B cell (primary cell): ENCODE measurements around the gene JMJD1C. TPM values are rescaled to one million over a fixed set of nuclear protein-coding genes. Genes with fewer than 3 reads are reported as not detected.

Experiments used
- ATAC-seq: fragments of 200-7000 bp; cut with Tn5 transposase; one replicate; pipeline ENCODE4 v1.10.0; 2021; ENCODE audit warnings: low read depth, mild to moderate bottlenecking, moderate number of reproducible peaks, moderate library complexity
- CTCF ChIA-PET: fragments of 350-600 bp; sonication (Branson Sonifier 250); formaldehyde crosslinking; loops from one replicate; lab custom pipeline; 2021; ENCODE audit warnings: antibody characterized with exemption, inconsistent platforms; lab: Charles Lee
- POLR2A ChIA-PET: fragments of 350-600 bp; sonication (Branson Sonifier 250); formaldehyde crosslinking; loops from one replicate; lab custom pipeline; 2021; ENCODE audit warnings: antibody characterized with exemption; lab: Charles Lee
- DNase-seq: peaks from one replicate; pipeline ENCODE4 v3.0.0; 2013
- H2AFZ ChIP-seq: 2 replicates; pipeline ENCODE4 v1.6.1; 2012; ENCODE audit warnings: mild to moderate bottlenecking, low read depth, low read length; ENCODE audit not compliant: insufficient read depth, poor library complexity, severe bottlenecking
- H3K27ac ChIP-seq, 2 donors: 1 replicate in 1 of 2; 2 replicates in 1 of 2; pipeline ENCODE4 v1.5.1; 2012 to 2013; ENCODE audit warnings: low read length in 2 of 2, mild to moderate bottlenecking in 2 of 2, moderate library complexity in 1 of 2
- H3K27me3 ChIP-seq, 4 experiments: fragments of 200-600 bp in 1 of 4; sonication (generic) in 1 of 4; replicated peaks in 1 of 4; 1 replicate in 2 of 4; 2 replicates in 2 of 4; pipeline versions ENCODE4 v1.6.1 to v1.7.0; 2013 to 2016; ENCODE audit warnings: low read length in 3 of 4, mild to moderate bottlenecking in 2 of 4, mixed read lengths in 1 of 4, moderate library complexity in 1 of 4; ENCODE audit not compliant: insufficient read depth in 4 of 4, control insufficient read depth in 3 of 4; ENCODE audit errors: control extremely low read depth in 1 of 4
- H3K36me3 ChIP-seq, 2 experiments: replicated peaks in 1 of 2; 1 replicate in 1 of 2; 2 replicates in 1 of 2; pipeline versions ENCODE4 v1.6.1 to v1.7.1; 2013; ENCODE audit warnings: low read length in 1 of 2; ENCODE audit not compliant: insufficient read depth in 2 of 2, control insufficient read depth in 1 of 2; ENCODE audit errors: control extremely low read depth in 1 of 2, extremely low read depth in 1 of 2
- H3K4me1 ChIP-seq, 2 donors: fragments of 200-600 bp in 1 of 2; sonication (generic) in 1 of 2; 1 replicate in 1 of 2; 2 replicates in 1 of 2; pipeline versions ENCODE4 v1.5.1 to v1.6.1; 2013 to 2017; ENCODE audit warnings: low read length in 2 of 2; ENCODE audit not compliant: control insufficient read depth in 2 of 2, insufficient read depth in 2 of 2
- H3K4me2 ChIP-seq: replicated peaks from 2 replicates; pipeline ENCODE3; 2012; ENCODE audit warnings: mild to moderate bottlenecking, low read depth, low read length; ENCODE audit not compliant: poor library complexity, severe bottlenecking
- H3K4me3 ChIP-seq, 5 experiments: fragments of 200-600 bp in 1 of 5; sonication (generic) in 1 of 5; 1 replicate in 3 of 5; 2 replicates in 2 of 5; pipeline versions ENCODE4 v1.5.1 to v1.7.0; 2011 to 2016; ENCODE audit warnings: low read length in 4 of 5, mild to moderate bottlenecking in 4 of 5, low read depth in 2 of 5, control low read depth in 1 of 5, moderate library complexity in 1 of 5; ENCODE audit not compliant: insufficient read depth in 1 of 5; ENCODE audit errors: control extremely low read depth in 1 of 5, extremely low read depth in 1 of 5
- H3K79me2 ChIP-seq: fragments of 200-600 bp; sonication (generic); one replicate; pipeline ENCODE4 v1.6.0; 2016; ENCODE audit warnings: low read length; ENCODE audit not compliant: control insufficient read depth, insufficient read depth
- H3K9ac ChIP-seq: fragments of 200-600 bp; sonication (generic); 2 replicates; pipeline ENCODE4 v1.6.1; 2017; ENCODE audit warnings: mild to moderate bottlenecking, low read length, moderate library complexity
- H3K9me3 ChIP-seq, 3 donors: one replicate each; pipeline versions ENCODE4 v1.6.1 to v1.7.1; 2013; ENCODE audit warnings: low read length in 2 of 3; ENCODE audit not compliant: control insufficient read depth in 2 of 3, insufficient read depth in 1 of 3; ENCODE audit errors: control extremely low read depth in 1 of 3
- H4K20me1 ChIP-seq: 2 replicates; pipeline ENCODE4 v1.6.0; 2012; ENCODE audit warnings: mild to moderate bottlenecking, low read length; ENCODE audit not compliant: insufficient read depth, control insufficient read depth, poor library complexity, severe bottlenecking
- H3K27ac Mint-ChIP-seq: one replicate; pipeline ENCODE4 v1.8.0; 2021; ENCODE audit warnings: mixed read lengths
- H3K27me3 Mint-ChIP-seq: one replicate; pipeline ENCODE4 v1.8.0; 2021; ENCODE audit warnings: mixed read lengths
- H3K4me1 Mint-ChIP-seq: one replicate; pipeline ENCODE4 v1.8.0; 2021; ENCODE audit warnings: mixed read lengths
- H3K4me3 Mint-ChIP-seq: one replicate; pipeline ENCODE4 v1.8.0; 2021; ENCODE audit warnings: mixed read lengths
- H3K9me3 Mint-ChIP-seq: one replicate; pipeline ENCODE4 v1.8.0; 2022; ENCODE audit warnings: mixed read lengths; ENCODE audit not compliant: insufficient read depth
- EZH2 ChIP-seq: IDR thresholded peaks from 2 replicates; pipeline ENCODE4 v1.6.1; 2012; ENCODE audit warnings: borderline replicate concordance, low read depth, mild to moderate bottlenecking, moderate library complexity, low read length; ENCODE audit not compliant: insufficient read depth, poor library complexity, severe bottlenecking
- WGBS: methylation state at CpG from one replicate; pipeline ENCODE4 v1.1.5; 2013; ENCODE audit warnings: missing lambda C conversion rate; ENCODE audit not compliant: insufficient coverage; 5-methylcytosine and 5-hydroxymethylcytosine counted together
- intact Hi-C: fragments of 100-400 bp; cut with micrococcal nuclease; formaldehyde crosslinking; loops from one replicate; pipeline ENCODE4 v1.10.0; 2022
- polyA plus RNA-seq: library from polyadenylated mRNA; depleted of rRNA; stranded (reverse); fragments of >200 nt; gene quantifications from 2 replicates; pipeline ENCODE4 v1.2.3, GENCODE V29; 2012
- total RNA-seq, 2 donors: library from RNA; stranded (reverse); fragments of 120-200 nt in 1 of 2; gene quantifications; 1 replicate in 1 of 2; 2 replicates in 1 of 2; pipeline versions ENCODE4 v1.2.3 to v1.2.4, GENCODE V29; 2013 to 2022
- TF ChIP-seq, protein P1 (sequence below): fragments of 200-600 bp; IDR thresholded peaks from one replicate; pipeline ENCODE4 v1.8.0; 2022; ENCODE audit warnings: antibody characterized with exemption, mild to moderate bottlenecking

Gene JMJD1C
- total and polyA plus RNA-seq, 2 donors (not counting 1 experiment from before 2014, with no cell fraction given) = 81.8 to 235 TPM

DNA sequence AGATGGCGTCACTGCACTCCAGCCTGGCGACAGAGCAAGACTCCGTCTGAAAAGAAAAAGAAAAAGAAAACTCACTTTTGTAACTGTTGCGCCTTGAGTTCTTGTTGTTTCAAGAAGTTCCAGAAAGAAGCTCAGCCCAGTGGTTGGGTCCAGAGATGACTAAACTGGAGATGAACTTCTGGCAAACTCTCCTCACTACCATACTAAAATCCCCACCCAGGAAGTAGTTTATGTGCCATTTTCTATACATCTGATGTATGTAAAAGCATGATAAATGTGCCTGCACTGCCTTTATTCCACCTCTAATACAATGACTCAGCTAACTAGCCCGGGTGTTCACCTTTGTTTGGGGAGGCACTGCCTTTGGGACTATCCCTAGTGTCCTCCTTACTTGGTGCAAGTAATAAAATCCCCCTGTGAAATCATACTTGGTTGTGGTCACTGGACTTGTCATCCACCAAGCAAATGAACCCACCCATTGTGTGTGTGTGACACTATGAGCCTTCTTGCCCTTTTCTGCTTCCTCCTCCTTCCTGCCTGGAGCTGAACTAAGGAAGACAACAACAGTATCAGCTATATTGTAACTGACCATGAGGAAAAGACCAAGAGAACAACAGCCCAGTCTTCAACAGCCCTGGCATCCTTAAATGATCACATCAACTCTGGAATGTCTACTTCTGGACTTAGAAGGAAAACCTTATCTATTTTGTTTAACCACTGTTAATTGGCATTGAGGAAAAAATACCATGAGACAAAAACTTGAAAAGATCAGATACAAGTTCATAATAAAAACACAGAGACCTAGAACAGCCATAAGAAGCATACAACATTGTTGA is 33.6 kb downstream of the JMJD1C start:
- POLR2A ChIA-PET = no interaction called here
- H3K79me2 ChIP-seq = peaks cover 93% of the 10 kb centered on the region

DNA sequence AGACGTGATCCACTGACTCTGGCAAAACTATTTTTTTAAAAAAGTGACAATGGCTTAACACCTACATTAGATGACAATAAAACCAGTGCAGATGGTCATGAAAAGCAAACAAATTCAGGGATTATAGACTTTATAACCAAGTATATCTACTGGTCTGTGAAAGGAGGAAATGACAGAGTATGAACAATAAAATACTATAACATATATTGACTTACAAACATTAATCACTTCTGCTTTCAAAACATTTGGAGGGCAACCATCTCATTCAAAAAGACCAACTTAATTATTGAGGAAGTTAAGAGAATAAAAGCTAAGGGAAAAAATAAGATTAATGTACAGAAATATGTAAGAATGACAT is 34.8 kb downstream of the JMJD1C start:
- Mint-ChIP-seq H3K27me3 (no peaks in the 10 kb centered on the region), H3K4me1 (peaks cover 31% of the 10 kb centered on the region), H3K27ac (no peak overlapping the region), H3K9me3 (no peaks in the 10 kb centered on the region), H3K4me3 (no peak overlapping the region)
- Histone ChIP-seq H4K20me1 (peaks cover 6% of the 10 kb centered on the region), H3K9me3 (no peaks in the 10 kb centered on the region), H3K9ac (no peak overlapping the region), H3K4me2 (no peak overlapping the region), H3K27ac (no peak overlapping the region), H3K4me1 (no peaks in the 10 kb centered on the region), H3K36me3 (peaks cover 0 to 2% of the 10 kb centered on the region in 2 experiments), H3K4me3 (no peak overlapping the region), H2AFZ (no peak overlapping the region), H3K79me2 (peaks cover 90% of the 10 kb centered on the region), H3K27me3 (no peaks in the 10 kb centered on the region)
- WGBS = no CpG with 5 or more reads among the region's 1 CpG
- ATAC-seq (no peak), DNase-seq (no peak)
- TF ChIP-seq, protein P1, sequence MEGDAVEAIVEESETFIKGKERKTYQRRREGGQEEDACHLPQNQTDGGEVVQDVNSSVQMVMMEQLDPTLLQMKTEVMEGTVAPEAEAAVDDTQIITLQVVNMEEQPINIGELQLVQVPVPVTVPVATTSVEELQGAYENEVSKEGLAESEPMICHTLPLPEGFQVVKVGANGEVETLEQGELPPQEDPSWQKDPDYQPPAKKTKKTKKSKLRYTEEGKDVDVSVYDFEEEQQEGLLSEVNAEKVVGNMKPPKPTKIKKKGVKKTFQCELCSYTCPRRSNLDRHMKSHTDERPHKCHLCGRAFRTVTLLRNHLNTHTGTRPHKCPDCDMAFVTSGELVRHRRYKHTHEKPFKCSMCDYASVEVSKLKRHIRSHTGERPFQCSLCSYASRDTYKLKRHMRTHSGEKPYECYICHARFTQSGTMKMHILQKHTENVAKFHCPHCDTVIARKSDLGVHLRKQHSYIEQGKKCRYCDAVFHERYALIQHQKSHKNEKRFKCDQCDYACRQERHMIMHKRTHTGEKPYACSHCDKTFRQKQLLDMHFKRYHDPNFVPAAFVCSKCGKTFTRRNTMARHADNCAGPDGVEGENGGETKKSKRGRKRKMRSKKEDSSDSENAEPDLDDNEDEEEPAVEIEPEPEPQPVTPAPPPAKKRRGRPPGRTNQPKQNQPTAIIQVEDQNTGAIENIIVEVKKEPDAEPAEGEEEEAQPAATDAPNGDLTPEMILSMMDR = no peak
- TF ChIP-seq EZH2 = no peak
- intact Hi-C loops = no loop called here
- ChIA-PET CTCF (interaction anchor here (1.0 kb wide), 1 partner anchor 214 kb away, joined by 3 read pairs; no protein-coding TSS in a partner anchor), POLR2A (no interaction called here)

More for the DNA sequence above, 33.6 kb downstream of the JMJD1C start:
- H2AFZ ChIP-seq = no peak overlapping the region
- CTCF ChIA-PET = no interaction called here
- H3K27me3 ChIP-seq = no peaks in the 10 kb centered on the region
- Mint-ChIP-seq H3K27me3 (no peaks in the 10 kb centered on the region), H3K4me3 (no peak overlapping the region), H3K9me3 (no peaks in the 10 kb centered on the region), H3K27ac (no peak overlapping the region), H3K4me1 (peaks cover 31% of the 10 kb centered on the region)
- no peak overlapping the region for H3K27ac ChIP-seq
- no peak overlapping the region for H3K9ac ChIP-seq
- no peaks in the 10 kb centered on the region for H3K4me1 ChIP-seq
- H3K4me3 ChIP-seq = no peak overlapping the region
- no peaks in the 10 kb centered on the region for H3K9me3 ChIP-seq
- 100% methylated on average over 3 of the region's 5 CpGs for WGBS
- H3K4me2 ChIP-seq = no peak overlapping the region
- peaks cover 0 to 2% of the 10 kb centered on the region in 2 experiments for H3K36me3 ChIP-seq
- H4K20me1 ChIP-seq = peaks cover 5% of the 10 kb centered on the region
- intact Hi-C loops = no loop called here
- DNase-seq (no peak), ATAC-seq (no peak)
- TF ChIP-seq EZH2 = no peak
- TF ChIP-seq, protein P1 = no peak
